SKM-1 (cell line): ENCODE data around the gene PXYLP1.

ENCODE experiments used
- DNase-seq: peaks from one replicate; lab custom pipeline; 2025; ENCODE audit not compliant: unreplicated experiment; lab: John Stamatoyannopoulos, UW

The PXYLP1 gene

GRCh38 chr3:141228395-141228794, 3.2 kb upstream of the PXYLP1 start:
- DNase-seq = no peak

DNA sequence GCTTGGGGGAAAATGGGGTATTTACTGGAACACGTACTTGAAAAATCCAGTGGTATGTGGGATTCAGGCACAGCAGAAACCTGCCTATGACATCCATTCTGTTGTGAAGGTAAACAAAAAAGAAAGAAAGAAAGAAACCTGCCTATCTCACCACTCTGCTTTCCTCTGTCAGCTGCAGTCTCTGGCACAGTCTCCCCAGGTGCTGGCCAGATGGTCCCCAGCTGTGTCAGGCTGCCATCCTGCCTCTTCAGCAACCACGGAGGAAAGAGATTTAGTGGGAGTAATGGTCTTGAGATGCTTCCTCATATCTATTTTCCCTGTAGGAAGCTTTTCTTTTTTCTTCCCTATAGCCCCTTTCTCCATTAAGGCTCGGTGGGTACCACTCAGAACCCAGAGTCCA, 2.5 kb upstream of the PXYLP1 start:
- DNase-seq = no peak

DNA sequence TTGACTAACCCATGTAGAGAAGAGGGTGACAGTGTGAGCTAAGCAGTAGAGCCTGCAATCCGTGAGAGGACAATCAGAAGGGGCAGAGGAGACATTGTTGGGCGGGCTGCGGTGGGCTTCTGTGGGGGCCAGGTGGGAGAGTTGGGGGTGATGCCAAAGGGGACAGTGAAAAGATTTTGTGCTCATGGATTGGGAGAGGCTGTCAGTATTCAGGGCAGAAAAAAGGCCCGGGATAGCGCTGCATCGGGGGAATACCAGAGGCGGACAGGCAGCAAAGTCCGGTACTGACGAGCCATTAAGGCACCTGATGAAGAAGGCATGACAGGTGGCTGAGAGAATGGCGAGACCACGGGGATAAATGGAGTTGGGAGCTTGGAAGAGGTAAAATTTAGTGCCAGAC, 1.3 kb upstream of the PXYLP1 start:
- DNase-seq = no peak

DNA sequence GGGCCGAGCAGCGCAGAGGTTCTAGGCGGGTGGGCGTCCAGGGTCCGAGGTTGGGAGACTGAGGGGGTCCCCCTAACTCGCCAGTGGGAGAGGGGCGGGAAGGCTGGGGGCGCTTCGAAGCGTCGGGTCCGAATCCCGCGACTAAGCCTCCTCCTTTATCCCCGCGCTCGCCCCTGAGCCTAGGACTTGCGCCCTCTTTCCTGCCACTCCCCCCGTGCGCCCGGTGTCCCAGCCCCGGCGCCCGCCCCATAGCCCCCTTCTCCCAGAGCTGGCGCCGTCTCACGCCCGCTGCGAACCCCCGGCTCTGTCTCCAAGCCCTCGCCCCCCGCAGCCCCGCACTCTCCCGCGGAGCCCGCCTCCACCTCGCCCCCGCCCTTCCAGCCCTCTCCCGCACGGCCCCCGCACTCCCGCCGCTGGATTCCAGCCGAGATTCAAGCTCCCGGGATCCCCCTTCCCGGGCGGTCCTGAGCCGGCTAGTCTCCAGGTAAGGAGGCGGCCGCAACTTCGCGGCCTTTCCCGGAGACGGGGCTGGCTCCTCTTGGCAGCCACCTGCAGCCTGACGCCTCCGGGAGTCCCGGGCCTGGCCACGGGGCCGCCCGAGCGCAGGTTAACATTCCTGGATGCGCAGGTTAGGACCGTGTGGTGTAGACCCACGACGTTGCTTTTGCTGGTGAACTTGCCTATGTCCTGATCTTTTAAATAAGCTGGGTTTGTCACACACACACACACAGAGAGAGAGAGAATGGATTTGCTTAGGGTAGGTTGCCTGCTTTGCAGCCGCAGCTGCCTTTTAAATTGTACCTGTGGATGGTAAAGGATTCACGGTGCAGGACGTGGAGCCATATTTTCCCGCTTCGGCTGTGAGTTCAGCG, 563 bp downstream of the PXYLP1 start:
- no peak for DNase-seq

DNA sequence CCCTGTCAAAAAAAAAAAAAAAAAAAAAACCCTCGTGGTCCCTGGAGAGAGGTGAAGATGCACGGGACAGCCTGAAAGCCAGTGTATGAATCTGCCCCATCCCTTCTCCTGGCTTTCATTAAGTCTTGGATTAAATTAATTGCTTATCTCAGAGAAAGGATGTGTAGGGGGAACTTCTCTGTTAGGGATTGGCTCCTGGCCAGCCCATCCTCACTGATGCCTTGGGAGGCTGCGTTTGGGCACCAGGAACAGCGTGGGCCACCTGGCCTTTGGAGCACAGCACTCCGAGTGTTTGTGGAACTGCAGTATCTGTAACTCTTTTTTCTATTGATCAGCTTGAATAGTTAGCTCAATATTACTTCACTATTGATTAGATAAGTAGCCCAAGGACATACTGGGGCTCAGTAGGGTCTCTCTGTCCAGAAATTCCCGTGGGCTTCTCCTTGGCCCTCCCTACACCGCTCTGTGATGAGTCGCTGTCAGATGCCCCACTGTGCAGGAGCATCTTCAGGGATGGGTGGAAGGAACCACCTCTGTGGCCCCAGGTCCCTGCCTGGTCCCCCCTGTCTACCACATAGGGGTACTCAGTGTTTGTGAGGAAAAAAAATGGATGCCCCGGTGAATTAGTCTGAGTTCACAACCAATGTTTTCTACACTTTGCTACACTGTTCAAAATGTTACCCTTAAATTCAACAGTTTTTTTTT, 2.0 kb downstream of the PXYLP1 start:
- no peak for DNase-seq

DNA sequence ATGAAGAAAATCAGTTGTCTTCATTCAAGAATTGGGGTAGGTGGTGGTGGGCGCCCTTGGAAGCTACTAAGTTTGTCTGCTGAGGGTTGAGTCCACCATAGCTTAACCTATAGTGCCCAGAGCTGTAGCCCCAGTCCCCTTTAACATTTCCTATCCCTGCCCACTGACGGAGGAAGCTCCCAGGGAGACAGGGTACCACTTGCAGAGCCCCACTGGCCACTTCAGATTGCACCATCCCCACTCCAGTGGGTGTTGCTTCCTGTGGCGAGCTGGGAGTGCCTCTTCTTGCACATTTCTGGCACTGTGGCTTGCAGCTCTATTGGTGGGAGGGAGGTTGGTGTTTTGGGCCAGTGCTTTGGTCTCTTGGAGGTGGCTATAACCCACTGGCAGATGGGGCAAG, 2.7 kb downstream of the PXYLP1 start:
- no peak for DNase-seq

DNA sequence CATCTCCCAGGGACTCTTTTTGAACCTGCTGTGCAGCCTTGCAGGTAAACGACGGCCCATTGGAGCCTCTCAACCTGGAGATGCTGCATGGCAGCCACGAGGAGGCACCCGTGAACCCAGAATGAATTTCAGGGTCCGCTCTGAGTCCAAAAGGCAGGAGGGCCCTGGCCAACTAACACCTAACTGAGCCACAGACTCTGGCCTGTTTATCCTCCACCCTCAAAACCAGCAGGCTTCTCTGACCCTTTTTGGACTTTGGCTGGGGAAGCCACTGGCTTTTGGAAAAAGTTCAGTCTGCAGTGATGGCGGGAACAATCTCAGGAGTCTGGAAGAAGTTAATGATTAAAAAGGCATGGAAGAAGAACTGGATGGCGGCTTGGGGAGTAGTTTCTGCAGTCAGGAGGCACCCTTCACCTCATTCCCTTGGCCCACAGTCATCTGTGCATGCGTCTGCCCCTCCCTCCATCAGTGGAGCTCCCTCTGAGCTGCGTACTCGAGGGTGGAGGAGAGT, 4.1 kb downstream of the PXYLP1 start:
- DNase-seq = no peak

GRCh38 chr3:141236361-141236760, 4.7 kb downstream of the PXYLP1 start:
- no peak for DNase-seq

DNA sequence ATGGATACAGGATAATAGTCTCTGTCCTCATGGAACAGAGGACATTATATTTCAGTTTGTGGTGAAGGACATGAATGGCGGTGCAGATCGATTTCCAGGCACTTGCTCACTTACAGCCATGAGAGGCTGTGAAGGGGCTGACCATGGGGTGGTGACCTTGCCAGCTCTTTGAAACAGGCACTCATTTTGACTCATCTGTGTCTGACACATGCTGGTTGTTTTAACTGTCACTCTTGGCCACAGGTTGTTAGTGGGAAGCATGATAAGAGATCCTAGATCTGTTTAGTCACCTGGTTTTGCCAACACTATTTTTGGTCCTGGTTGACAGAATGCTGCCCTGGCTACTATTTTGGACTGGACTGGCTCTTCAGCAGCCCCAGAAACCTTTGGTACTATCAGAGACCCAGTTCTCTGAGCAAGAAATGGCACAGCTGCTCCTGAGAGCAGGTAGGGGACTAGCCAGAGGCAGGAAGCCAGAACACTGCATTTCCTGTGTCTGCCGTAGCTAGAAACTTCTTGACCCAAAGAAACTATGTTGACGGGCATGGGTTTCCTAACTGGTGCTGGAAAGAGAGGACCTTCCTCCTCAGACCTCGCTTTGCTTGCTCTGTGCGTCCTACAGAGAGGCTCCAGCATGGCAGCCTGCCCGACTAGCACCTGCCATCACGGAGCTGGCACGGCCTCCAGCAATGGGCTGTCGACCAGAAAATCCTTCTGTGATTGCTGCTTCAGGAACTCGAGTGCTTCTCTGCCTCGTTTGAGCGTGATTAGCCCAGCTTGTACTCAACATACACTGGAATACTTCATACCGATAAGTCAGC, 6.3 kb downstream of the PXYLP1 start:
- no peak for DNase-seq

DNA sequence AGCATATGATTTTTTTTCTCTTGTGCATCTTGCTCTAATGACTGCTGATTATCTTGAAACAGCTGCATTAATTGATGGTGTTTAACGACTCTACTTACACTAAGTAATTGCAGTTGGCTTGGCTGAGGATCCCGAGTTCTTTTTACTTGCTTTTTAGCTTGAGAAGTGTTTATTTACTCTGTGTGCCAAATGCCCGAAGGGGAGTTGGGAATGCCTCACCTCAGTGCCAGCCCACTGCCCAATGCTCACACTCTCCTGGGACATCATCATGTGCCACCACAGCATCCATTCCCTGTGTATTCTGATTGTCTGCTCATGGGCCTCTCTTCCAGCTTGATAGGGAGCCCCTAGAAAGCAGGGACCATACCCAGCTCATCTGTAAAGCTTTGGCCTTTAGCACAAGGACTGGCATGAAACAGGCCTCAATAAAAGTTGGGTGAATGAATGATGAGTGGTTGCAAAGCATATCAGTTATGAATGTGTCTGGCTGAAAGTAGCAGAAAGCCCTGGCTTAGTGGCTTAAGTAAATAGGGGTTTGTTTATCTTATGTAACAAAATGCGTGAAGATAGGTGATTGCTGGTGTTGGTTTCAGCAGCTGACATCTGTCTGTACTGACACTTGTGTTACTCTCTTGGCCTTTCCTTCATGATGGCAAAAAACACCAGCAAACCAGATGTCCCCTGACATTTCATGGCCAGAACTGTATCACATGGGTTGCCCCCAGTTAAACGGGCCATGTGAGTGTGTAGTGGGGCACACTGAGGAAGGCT, 8.1 kb downstream of the PXYLP1 start:
- DNase-seq = no peak

GRCh38 chr3:141240286-141240685, 8.7 kb downstream of the PXYLP1 start:
- DNase-seq = no peak

DNA sequence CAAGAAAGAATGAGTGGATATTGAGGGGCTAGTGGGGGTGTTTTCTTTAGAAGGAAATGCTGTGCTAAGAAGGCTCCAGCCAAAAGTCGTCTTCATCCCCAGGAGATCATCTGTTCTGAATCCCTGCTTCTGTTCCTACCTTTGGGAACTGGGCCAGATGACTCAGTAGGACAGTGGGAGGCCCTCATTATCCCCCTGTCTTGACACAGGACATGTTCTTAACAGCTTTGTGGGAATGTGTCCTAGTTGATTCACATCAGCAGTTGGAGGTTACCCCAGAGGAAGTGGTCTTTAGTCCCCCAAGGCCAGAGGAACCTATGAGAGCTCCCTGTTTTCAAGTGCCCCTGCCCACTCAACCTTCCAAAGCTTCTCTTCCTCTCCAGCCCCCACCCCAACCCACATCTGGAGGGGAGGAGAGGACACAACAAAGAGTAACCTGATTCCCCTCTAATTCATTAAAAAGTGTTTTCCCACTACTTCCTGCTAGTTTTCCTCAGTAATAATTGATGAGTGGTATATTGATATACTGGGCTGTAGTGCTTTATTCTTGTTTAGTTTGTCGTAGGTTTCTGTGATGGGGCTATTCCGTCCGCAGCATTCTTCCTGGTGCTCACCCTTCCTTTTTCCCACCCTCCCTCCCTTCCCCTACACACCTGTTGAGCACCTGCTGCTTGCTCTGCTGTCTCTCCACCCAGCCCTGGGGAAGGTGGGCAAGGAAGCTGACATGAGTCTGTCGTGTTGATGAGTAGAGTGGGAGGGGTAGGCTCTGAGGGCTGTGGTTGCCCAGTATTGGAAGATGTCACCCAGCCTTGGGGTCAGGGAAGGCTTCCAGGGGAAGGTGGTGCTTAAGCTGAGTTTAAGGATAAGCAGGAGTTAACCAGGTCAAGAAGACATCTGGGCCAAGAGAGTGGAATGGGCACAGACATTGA, 9.3 kb downstream of the PXYLP1 start:
- DNase-seq = no peak

DNA sequence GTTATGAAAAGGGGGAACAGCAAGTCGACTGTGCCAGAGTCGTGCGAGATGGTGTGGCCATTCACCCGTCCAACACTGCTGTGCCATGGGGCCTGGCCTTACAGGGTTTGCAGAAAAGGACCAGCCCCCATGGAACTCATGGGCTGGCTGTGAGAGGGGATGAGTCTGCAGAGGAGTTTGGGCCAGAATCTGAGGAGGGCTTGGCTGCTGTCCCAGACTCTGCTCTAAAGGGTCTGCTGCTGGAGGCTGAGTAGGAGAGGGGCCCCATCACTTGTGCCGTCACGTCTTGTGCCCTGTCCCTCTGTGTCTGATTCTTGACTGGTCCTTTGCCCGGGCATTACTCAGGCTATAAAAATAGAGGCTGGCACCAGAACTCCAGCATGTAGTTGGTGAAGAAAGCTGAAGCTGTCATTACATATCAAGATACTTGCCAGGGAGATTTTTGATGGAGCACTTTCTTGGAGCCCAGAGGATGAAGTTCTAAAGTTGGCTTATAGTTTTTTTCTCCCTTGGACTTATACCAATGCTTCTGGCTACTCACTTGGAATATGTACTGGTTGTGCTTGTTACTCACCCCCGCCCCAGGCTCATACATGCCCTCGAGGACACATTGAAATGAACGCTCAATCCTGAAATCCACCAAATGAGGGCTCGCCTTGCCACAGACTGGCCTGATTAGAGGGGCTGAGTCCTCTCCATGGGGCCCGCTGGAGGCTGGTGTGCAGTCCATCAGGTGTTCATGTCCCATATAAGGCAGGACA, 10.2 kb downstream of the PXYLP1 start:
- no peak for DNase-seq

DNA sequence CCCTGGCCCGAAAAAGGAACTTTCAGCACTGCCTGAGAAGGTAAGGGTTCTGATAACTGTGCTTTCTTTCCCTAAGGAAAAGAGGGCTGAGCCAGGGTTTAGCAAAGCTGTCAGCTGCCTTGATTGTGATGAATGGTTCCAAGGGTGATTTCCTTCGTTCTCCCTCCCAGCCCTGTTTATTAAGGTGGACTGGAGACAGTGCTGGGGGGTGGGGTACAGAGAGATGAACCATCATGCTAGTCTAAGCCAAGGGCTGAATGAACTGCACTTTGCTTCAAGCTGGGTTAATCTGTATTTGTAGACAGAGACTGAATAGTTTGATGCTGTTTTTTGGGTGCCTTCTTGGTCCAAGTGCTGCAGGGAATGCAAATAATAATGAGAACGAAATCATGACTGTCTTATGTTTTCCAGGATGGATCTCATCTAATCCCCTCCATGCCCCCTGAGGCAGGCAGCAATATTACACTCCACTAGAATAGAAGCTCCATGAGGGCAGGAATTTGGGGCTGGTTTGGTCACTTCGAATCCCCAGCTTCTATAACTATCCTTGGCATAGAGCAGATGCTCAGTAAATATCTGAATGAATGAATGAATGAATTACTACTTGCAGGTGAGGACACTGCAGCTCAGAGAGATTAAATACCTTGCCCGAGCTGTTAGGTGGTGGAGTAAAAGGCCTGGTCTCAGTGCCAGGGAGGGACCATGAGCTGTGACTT, 10.9 kb downstream of the PXYLP1 start:
- no peak for DNase-seq

DNA sequence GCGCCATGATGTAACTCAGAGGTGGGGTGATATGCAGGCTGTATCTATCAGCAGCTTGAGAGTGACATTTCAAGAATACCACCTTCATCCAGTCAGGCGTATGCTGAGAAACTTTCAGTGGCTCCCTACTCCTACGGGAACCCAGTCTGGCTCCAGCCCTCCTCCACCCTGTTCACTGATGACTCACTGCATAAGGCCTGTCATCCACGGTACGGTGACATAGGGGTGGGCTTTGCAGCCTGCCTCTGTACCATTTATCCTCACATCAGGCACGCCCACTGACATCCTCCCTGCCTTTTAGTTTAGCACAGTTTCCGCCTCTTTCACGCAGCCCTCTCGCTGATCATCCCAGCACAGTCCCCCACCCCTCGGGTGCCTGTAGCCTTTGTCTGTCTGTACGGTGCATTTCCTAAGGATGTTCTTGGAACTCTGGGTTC, 11.7 kb downstream of the PXYLP1 start:
- no peak for DNase-seq

- no peak for DNase-seq
Observed at GRCh38 chr3:141246224-141246957, 14.8 kb downstream of the PXYLP1 start.

GRCh38 chr3:141246958-141247301, 15.3 kb downstream of the PXYLP1 start:
- no peak for DNase-seq

DNA sequence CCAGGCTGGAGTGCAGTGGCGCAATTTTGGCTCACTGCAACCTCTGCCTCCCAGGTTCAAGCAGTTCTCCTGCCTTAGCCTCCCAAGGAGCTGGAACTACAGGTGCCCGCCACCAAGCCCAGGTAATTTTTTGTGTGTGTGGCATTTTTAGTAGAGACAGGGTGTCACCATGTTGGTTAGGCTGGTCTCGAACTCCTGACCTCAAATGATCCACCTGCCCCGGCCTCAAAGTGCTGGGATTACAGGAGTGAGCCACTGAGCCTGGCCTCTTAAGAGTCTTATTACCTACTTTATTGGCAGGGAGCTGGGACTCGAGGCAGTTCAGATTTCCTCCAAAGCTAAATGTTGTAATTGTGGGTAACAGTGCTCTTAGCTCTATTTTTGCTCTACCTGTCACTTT, 16.4 kb downstream of the PXYLP1 start:
- no peak for DNase-seq
